NCI-H1436 (cell line): ENCODE data around the gene AKT1S1.

Experiments
- DNase-seq: peaks from one replicate; lab custom pipeline; 2025; lab: John Stamatoyannopoulos, UW

The AKT1S1 gene

DNA sequence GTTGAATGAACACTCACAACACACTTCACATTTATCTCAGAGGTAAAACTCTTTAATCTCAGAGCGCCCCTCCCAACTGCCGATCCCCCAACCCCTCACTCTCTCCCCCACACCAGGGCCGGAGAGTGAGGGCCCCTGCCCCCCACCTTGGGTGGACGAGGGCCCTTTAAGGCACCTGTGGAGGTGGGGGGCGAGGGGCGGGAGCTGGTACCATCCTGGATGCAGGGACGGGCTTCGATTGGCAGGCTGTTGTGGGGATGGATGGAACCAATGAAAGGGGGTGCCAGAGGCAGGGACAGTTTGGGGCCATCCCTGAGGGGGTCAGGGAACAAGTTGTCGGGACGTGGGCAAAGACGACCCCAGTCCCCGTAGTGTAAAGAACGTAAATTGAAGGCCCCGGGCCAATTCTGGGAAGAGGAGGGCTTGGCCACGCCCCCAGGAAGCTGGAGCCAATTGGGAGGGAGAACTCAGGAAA lies 8.1 kb downstream of the AKT1S1 start:
- DNase-seq = no peak

DNA sequence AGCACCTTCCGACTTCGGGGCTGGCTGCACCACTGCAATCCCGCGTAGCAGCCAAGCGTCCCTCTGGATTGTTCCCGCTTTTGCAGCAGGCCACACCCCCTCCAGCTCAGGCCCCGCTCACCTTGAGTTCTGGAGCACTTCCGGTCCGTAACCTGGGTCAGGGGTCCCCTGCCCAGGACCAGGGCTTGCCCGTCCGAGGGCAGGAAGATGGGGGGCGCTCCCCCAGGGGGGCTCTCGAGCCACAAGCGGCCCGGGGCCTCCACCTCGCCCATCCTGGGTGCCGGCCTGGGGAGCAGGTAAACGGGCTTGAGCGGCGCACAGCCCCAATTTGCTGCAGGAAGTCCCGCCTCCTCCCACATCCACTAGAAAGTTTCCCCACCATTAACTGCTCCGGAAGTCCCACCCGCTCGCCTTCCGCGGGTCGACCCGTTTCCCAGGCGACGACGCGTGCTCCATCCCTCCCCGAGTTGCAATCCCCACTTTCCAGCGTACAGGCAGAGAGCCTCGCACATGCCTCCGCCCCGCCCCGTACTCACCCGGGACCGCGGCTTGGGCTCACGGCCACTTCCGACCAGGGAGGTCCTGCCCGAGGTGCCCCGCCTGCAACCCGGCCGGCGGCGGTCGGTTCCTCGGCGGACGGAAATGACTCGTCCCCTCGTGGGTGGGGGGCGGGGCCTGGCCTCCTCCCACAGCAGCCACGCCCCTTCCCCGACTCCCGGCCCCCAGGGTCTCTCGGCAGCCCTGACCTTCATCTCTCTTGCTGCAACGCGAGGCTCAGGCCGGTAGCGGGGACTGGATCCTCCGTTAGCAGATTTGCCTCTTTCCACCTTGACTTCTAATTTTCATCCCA lies 10.0 kb downstream of the AKT1S1 start, which contains the start of gene PNKP:
Gene PNKP (minus strand): TSS at position 644 of the 850 bp plus-strand sequence. CDS start 372 bp downstream, at position 272.
- peak; percentile 96 for DNase-seq

DNA sequence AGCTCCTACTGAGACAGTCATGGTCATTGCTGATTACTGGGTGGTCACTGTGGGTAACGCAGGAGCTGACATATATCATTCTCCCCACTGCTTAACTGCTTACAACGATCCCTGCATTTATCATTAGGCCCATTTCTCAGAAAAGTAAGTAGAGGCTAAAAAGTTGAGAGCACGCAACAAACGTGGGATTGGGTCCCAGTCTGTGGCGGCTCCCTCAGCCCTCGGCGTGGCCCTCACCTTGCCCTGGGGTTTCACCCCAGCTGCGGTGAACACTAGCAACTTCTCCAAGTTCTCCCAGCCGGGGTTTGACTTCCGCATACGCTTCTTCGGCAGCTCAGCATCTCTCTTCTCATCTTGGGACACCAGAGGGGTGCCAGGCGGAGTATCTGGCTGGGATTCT lies 12.3 kb downstream of the AKT1S1 start:
- DNase-seq = no peak

DNA sequence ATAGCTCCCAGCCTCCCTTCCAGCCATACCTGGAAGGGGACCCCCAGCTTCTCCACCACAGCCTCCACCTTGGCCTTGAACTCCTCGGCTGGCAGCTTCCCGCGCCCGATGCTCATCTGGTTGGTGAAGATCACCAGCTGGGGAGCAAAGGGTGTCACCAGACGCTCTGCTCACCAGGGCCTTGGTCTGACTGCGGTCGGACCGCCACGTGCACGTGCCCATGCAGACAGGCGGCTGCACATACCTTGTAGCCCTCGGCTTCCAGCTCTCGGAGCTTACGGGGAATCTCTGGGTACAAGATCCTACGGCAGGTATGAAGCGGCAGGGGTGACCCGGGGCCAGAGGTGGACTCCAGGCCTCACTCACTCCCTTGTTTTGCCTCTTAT lies 13.2 kb downstream of the AKT1S1 start:
- DNase-seq = no peak

DNA sequence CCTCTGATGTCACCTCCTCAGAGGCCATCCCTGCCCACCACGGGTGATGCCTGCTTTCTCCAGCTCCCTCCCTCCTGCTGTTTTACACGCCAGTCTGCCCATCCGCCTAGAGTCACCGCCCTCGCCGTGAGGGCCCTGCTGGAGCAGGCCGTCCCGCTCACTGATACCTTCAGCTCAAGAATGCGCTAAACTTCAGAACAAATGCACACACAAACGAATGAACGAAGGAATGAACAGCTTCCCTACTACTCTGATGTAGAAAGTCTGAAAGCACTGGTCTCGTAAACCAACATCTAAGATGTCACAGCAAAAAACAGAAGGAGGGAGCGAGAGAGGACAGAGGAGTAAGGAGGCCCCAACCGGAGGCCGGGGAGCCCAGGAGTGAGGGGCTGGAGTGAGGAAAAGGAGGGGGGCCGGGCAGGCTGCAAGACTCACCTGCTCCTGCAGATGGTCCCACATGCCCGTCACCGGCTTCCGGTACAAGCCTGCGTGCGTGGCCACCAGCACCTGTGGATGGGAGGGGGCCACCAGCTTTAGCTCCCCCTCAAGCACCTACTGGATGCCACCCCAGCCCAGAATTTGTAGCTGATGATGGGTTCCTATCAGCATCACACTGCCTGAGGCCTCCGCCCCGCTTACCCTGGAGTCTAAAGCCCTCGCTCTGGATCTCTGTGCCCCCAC lies 13.8 kb downstream of the AKT1S1 start:
- DNase-seq = no peak

GRCh38 chr19:49862391-49863253 lies 14.5 kb downstream of the AKT1S1 start:
- no peak for DNase-seq

DNA sequence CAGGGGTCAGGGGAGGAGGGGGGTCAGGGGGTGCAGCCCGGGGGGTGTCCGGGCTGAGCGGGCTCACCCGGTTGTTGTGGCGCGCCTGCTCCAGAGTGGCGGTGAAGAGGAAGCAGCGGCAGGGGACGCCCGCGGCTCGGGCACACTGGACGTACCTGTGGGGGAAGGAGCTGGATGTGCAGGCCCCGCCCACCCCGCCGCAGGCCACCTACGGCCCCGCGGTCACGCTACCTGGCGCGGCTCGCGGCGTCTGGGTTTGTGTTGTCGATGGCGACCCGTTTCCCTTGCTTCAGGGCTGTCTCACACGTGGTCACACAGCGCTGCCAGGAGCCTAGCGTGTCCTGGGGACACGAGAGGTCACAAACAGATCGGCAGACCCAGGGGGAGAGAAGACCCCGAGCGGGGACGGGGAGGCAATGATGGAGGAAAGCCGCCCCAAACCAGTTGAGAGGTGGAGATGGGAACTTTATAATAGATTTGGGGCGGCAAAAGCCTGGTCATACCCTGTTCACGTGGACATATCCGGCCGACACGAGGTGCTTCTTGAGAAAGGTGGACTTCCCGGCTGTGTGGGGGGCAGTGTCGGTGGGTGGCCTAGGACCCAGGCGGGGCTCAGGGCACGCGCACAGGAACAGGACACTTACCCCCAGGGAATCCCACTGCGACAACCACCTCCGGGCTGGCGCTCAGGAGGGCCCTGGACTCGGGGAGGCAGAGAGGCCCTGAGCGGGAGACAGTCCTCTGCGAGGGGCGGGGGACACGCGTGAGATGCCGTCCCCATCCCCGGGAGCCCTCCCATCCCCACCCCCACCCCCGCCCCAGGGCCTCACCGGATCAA lies 15.4 kb downstream of the AKT1S1 start:
- no peak for DNase-seq

- no peak for DNase-seq
Measured at GRCh38 chr19:49861107-49861506, 16.0 kb downstream of the AKT1S1 start.

DNA sequence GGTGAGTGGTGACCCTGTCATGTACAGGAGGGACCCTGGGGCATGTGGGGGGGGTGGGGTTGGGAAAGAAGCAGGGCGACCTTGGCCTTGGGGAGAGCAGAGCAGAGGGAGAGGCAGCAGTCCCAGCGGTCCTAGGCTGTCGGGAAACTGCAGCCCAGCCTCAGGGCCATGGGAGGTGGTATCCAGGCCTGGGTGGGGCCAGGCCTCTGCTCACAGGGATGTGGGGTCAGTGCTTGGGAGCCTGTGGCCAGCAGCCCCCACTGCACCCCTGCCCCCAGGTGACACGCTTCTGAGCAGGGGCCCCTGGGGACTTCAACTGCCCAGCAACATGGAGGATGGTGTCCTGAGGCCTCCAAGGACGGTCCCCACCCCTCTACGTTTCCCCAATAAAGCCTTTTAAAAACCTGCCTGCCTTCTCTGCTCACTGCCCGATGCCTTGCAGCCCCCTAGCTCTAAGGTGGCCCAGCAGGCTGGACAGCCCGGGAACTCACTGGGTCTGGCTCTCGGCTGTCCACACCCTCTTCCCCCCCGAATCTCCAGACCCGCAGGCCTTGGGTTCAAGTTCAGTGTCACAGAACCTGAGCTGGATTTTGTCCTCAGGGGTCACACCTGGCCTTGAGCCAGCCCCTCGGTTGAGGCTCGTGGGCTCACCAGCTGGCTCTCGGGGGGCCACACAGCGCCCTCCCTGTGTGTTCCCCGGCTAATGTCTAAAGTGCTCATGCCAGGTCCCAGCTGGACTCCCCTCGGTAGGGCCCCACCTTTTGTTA lies 16.6 kb downstream of the AKT1S1 start:
- no peak for DNase-seq

DNA sequence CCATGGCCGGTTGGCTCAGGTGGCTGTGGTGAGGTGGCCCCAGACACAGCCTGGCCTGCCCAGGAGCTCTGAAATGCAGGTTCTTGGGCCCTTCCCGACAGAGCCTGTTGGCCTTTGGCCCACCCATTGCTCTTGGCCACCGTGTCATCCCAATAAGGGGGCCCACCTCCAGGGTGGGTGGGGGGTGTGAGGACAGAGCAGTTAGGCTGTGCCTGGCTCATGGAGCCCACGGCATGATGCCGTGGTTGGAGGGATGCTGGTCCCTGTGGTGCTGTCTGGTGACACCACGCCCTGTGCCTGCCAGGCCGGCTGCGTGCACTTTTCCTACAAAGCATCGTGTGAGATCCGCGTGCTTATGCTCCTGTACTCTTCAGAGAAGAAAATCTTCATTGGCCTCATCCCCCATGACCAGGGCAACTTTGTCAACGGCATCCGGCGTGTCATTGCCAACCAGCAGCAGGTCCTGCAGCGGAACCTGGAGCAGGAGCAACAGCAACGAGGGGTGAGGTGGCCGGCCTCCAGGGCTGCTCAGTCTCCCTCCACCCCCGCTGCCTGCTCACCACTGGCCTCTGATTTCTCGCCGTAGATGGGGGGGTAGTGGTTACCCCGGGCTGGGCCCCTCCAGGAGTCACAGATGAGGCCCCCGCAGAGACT lies 17.3 kb downstream of the AKT1S1 start:
- no peak for DNase-seq

DNA sequence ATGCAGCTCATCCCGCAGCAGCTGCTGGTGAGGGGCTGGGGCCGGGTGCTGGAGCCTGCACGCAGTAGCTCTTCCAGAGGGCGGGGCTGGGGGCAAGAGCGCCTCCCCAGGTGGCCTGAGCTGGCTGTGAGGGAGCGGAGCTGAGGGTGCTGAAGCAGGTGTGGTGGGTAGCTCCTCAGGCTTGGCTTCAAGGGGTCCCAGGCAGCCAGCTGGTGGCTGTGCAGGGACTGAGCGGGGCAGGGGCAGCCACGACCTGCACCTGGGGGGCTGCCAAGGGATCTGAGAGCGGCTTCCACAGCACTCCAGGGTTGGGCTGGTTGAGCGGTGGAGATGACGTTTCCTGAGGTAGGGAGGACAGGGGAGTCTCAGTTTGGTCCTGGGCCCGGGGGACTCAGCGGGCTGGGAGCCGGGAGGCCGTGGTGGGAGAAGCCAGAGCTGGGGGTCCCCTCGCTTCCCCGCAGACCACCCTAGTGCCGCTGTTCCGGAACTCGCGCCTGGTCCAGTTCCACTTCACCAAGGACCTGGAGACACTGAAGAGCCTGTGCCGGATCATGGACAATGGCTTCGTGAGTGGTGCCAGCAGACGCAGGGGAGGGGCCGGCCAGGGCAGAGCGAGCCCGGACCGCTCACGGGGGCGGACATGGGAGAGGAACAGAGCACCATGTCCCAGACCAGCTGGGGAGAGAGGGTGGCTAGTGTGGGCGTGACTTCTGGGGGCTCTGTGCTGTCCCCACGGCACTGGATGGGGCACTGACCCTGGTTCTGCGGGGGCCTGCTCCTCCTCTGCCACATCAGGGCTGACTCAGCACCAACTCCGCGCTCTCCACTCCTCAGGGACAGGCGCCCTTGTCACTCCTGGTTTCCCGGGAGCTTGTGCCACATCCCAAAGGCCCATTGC lies 18.8 kb downstream of the AKT1S1 start:
- DNase-seq = no peak

DNA sequence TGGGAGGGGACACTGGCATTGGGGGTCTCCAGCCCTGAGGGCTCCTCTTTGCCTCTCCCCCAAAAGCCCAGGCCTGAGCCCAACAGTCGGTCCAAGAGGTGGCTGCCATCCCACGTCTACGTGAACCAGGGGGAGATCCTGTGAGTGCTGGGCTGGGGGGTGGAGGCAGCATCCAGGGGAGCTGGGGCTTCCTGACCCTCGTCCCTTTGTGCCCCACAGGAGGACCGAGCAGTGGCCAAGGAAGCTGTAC lies 19.4 kb downstream of the AKT1S1 start:
- no peak for DNase-seq

- DNase-seq = no peak
Measured at GRCh38 chr19:49857061-49857837, 19.9 kb downstream of the AKT1S1 start.

DNA sequence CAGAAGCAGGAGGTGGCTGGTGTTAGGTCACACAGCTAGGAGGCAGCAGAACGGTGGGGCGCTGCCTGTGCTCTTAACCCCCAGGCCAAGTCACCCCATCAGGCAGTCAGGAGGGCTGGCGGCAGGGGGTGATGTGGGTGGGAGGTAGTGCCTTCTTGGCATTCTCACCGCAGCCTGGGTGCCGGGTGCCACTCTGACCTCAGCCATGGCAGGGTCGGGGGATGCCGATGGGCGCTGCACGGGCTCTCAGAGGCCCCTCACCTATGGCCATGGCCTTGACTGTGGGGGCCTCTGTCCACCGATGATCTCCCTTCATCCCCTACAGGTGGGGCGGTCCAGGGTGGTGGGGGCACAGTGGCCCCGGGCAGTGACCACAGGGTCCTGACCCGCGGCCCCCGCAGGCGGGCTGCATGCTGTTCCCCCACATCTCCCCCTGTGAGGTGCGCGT lies 20.6 kb downstream of the AKT1S1 start:
- DNase-seq = no peak

DNA sequence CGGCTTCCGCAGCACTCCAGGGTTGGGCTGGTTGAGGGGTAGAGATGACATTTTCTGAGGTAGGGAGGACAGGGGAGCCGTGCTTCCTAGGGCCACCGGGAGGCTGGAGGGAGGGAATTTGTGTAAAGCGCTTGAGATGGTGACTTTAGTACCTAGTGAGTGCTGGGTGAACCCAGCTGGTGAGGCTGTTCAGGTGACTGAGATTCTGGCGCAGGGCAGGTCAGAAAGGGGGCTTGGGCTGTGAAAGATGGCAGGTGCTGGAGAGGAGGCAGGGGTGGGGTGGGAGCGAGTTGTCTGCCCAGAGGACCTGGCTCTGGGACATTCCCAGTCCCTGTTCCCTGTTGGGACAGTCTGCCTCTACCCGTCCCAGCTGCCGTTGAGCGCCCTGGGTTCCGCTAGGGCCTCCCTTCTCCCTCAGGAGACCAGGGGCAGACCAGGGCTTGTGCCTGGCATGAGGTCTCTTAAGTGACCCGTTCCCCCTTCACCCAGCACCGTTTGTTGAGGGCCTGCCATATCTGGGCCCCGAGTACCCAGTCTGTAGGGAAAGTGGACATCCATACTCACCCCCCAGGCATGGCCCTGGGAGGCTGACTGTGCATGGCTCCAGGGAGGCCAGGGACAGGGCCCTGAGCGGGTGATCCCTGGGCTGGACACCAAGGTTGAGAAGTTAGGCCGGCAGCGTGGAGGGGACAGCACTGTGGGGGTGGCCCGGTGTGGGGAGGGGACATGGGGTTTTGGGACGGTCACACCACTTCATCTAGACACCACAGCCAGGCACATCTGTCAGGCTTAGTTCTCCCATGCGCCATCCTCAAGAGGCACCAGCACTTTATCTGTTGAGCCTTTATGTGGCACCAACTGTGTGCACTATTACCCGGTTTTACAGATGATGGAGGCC lies 21.2 kb downstream of the AKT1S1 start:
- no peak for DNase-seq

DNA sequence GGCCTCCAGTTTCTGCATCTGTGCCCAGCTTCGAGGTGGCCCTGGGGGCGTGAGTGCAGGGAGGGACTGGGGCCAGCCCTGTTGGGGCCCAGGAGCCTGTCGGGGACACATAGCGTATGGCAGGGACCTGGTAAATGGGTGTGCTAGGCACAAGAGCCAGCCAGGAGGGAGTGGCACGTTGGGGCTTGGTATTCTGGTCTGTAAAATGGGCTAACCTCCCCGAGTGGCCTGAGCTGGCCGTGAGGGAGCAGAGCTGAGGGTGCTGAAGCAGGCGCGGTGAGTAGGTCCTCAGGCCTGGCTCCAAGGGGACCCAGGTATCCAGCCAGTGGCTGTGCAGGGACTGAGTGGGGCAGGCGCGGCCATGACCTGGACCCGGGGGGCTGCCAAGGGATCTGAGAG lies 21.9 kb downstream of the AKT1S1 start:
- DNase-seq = no peak
